ENCODE measurements around the gene CD6. TPM values are rescaled to one million over a fixed set of nuclear protein-coding genes. Genes with fewer than 3 reads are reported as not detected.

The CD6 gene
- total and polyA plus RNA-seq, 4 donors, result 1.2 to 3.1 (median 1.7) TPM

DNA sequence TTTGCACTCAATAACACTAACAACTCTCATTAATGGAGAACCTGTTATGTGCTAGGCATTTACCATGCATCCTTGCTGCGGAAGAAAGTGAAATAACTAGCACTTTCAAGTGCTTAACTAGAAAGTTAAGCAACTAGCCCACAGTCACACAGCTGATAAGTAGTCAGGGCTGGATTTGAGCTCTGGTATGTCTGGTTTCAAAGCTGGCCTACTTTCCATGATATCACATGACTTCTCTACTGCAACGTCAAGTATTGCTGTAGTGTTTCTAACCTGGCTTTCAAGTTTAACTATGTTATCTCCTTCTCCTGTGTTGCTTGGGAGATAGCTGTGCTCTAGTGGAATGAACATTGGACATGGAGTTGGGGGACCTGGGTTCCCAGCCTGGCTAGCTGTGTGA lies 31.6 kb upstream of the CD6 start:
- TF ChIP-seq, protein P1, sequence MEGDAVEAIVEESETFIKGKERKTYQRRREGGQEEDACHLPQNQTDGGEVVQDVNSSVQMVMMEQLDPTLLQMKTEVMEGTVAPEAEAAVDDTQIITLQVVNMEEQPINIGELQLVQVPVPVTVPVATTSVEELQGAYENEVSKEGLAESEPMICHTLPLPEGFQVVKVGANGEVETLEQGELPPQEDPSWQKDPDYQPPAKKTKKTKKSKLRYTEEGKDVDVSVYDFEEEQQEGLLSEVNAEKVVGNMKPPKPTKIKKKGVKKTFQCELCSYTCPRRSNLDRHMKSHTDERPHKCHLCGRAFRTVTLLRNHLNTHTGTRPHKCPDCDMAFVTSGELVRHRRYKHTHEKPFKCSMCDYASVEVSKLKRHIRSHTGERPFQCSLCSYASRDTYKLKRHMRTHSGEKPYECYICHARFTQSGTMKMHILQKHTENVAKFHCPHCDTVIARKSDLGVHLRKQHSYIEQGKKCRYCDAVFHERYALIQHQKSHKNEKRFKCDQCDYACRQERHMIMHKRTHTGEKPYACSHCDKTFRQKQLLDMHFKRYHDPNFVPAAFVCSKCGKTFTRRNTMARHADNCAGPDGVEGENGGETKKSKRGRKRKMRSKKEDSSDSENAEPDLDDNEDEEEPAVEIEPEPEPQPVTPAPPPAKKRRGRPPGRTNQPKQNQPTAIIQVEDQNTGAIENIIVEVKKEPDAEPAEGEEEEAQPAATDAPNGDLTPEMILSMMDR (IDR thresholded peaks at IDR 0.05; ENCODE audit: control extremely low read depth, extremely low read depth), result no peak
- no peak overlapping the region for H3K9ac ChIP-seq (ENCODE audit: insufficient read depth in 1 of 2, low read length in 2 of 2)
- DNase-seq (peak in 2 of 3 donors; percentile 33 to 72), ATAC-seq (ENCODE audit: insufficient read depth, low FRiP score) (no peak)
- no peak overlapping the region for H3K27ac ChIP-seq (ENCODE audit: low read depth in 1 of 2, low read length in 1 of 2)
- H3K4me3 ChIP-seq, result no peak overlapping the region
- H3K36me3 ChIP-seq (ENCODE audit: control insufficient read depth in 4 of 4, insufficient read depth in 4 of 4, low read length in 4 of 4), result peaks cover 0 to 38% (median 3%) of the 10 kb centered on the region in 4 donors
- peaks cover 0 to 24% (median 6%) of the 10 kb centered on the region in 5 donors for H3K4me1 ChIP-seq (ENCODE audit: control insufficient read depth in 5 of 5, insufficient read depth in 5 of 5, low read length in 5 of 5)
- no peaks in the 10 kb centered on the region for H3K27me3 ChIP-seq (ENCODE audit: control insufficient read depth in 3 of 3, insufficient read depth in 3 of 3, low read length in 2 of 3)
- H3K9me3 ChIP-seq (ENCODE audit: control insufficient read depth in 4 of 4, insufficient read depth in 3 of 4, low read length in 3 of 4), result no peaks in the 10 kb centered on the region
- WGBS, 2 donors, result 43 to 80% methylated on average over 2 of the region's 2 CpGs

DNA sequence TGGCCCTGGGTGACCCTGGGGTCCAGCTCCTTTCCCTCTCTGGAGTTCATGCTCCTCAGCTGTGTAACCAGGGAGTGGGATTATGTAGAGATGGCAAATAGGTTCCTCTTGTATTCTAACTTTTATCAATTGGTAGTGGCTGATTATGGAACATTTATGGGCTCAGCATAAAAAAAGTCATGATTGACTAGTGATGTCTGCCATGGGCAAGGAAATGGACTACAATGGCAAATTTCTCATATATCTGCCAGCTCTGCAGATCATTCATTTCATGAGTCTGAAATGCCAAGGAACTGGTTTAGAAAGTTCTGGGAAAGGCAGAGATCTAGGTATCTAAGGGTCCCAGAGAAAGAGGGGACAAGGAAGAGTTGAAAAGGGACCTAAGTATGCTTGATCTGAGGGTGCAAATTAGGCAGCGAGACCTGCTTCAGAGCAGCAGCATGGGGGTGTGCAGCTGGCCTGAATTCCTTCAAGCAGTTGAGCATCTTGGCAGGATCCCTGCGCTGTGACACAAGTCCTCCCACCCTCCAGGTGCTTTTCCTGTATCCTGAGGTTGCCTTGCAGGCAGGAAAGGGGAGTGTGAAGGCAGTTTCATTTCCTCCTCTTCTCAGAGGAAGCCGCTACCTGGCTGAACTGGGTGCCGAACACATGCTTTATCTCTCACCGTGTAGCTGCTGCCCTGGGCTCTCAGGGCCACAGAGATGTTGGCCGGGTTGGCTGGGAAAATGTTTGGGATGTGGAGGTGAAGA lies 29.9 kb upstream of the CD6 start:
- WGBS, 2 donors, result 80 to 83% methylated on average over 6 of the region's 6 CpGs
- Histone ChIP-seq H3K4me1 (ENCODE audit: control insufficient read depth in 5 of 5, insufficient read depth in 5 of 5, low read length in 5 of 5) (peaks cover 0 to 24% (median 6%) of the 10 kb centered on the region in 5 donors), H3K36me3 (ENCODE audit: control insufficient read depth in 4 of 4, insufficient read depth in 4 of 4, low read length in 4 of 4) (peaks cover 0 to 41% (median 7%) of the 10 kb centered on the region in 4 donors), H3K27me3 (ENCODE audit: control insufficient read depth in 3 of 3, insufficient read depth in 3 of 3, low read length in 2 of 3) (no peaks in the 10 kb centered on the region), H3K4me3 (no peak overlapping the region), H3K27ac (ENCODE audit: low read depth in 1 of 2, low read length in 1 of 2) (no peak overlapping the region), H3K9me3 (ENCODE audit: control insufficient read depth in 4 of 4, insufficient read depth in 3 of 4, low read length in 3 of 4) (no peaks in the 10 kb centered on the region), H3K9ac (ENCODE audit: insufficient read depth in 1 of 2, low read length in 2 of 2) (no peak overlapping the region)
- no peak for DNase-seq
- TF ChIP-seq, protein P1 (IDR thresholded peaks at IDR 0.05; ENCODE audit: control extremely low read depth, extremely low read depth), result no peak
- no peak for ATAC-seq (ENCODE audit: insufficient read depth, low FRiP score)

DNA sequence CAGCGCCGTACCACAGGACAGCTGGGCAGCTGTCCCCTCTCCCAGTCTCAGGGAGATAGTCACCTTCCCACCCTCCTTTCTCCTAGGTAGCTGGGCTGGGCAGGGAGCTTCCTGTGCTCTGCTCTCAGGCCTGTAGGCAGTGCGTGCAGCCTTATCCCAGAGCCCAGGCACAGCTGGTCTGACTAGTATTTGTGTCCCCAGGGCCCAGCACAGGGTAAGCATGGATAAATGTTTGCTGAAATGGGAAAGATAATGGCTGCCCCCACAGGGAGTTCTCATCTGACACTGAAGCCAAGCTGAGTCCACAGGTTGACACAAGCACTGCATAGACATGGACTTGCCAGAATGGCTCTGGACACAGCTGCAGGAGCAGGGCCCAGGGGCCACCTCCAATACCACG lies 29.3 kb upstream of the CD6 start:
- Histone ChIP-seq H3K9ac (ENCODE audit: insufficient read depth in 1 of 2, low read length in 2 of 2) (no peak overlapping the region), H3K27me3 (ENCODE audit: control insufficient read depth in 3 of 3, insufficient read depth in 3 of 3, low read length in 2 of 3) (no peaks in the 10 kb centered on the region), H3K4me3 (no peak overlapping the region), H3K9me3 (ENCODE audit: control insufficient read depth in 4 of 4, insufficient read depth in 3 of 4, low read length in 3 of 4) (no peaks in the 10 kb centered on the region), H3K36me3 (ENCODE audit: control insufficient read depth in 4 of 4, insufficient read depth in 4 of 4, low read length in 4 of 4) (peaks cover 0 to 39% (median 7%) of the 10 kb centered on the region in 4 donors), H3K27ac (ENCODE audit: low read depth in 1 of 2, low read length in 1 of 2) (peak overlapping the region in 1 of 2 donors; percentile 18), H3K4me1 (ENCODE audit: control insufficient read depth in 5 of 5, insufficient read depth in 5 of 5, low read length in 5 of 5) (peaks cover 0 to 24% (median 6%) of the 10 kb centered on the region in 5 donors)
- ATAC-seq (ENCODE audit: insufficient read depth, low FRiP score), result no peak
- no peak for DNase-seq
- 83 to 96% methylated on average over 4 of the region's 4 CpGs for WGBS, 2 donors
- TF ChIP-seq, protein P1 (IDR thresholded peaks at IDR 0.05; ENCODE audit: control extremely low read depth, extremely low read depth), result no peak

Measured in lung (tissue), 12 donors.